ENCODE results near the gene GSKIP.

GSKIP gene

GRCh38 chr14:96354246-96354645 is 9.1 kb upstream of the GSKIP start:
- no peaks in the 10 kb centered on the region for H3K27me3 Mint-ChIP-seq (ENCODE audit: low read depth)
- no peak overlapping the region for H3K4me3 Mint-ChIP-seq
- no peaks in the 10 kb centered on the region for H3K4me1 Mint-ChIP-seq
- H3K27ac Mint-ChIP-seq = no peak overlapping the region
- TF ChIP-seq, protein P1, sequence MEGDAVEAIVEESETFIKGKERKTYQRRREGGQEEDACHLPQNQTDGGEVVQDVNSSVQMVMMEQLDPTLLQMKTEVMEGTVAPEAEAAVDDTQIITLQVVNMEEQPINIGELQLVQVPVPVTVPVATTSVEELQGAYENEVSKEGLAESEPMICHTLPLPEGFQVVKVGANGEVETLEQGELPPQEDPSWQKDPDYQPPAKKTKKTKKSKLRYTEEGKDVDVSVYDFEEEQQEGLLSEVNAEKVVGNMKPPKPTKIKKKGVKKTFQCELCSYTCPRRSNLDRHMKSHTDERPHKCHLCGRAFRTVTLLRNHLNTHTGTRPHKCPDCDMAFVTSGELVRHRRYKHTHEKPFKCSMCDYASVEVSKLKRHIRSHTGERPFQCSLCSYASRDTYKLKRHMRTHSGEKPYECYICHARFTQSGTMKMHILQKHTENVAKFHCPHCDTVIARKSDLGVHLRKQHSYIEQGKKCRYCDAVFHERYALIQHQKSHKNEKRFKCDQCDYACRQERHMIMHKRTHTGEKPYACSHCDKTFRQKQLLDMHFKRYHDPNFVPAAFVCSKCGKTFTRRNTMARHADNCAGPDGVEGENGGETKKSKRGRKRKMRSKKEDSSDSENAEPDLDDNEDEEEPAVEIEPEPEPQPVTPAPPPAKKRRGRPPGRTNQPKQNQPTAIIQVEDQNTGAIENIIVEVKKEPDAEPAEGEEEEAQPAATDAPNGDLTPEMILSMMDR (IDR thresholded peaks at IDR 0.05; ENCODE audit: unreplicated experiment in 3 of 3) = no peak
- no peaks in the 10 kb centered on the region for H3K9me3 Mint-ChIP-seq
- H3K36me3 Mint-ChIP-seq (ENCODE audit: low read depth) = peaks cover 13% of the 10 kb centered on the region

GRCh38 chr14:96357216-96357615 is 6.1 kb upstream of the GSKIP start:
- Mint-ChIP-seq H3K4me1 (peaks cover 27% of the 10 kb centered on the region), H3K27ac (no peak overlapping the region), H3K9me3 (no peaks in the 10 kb centered on the region), H3K27me3 (ENCODE audit: low read depth) (no peaks in the 10 kb centered on the region), H3K4me3 (no peak overlapping the region), H3K36me3 (ENCODE audit: low read depth) (peaks cover 13% of the 10 kb centered on the region)
- TF ChIP-seq, protein P1 (IDR thresholded peaks at IDR 0.05; ENCODE audit: unreplicated experiment in 3 of 3) = no peak

DNA sequence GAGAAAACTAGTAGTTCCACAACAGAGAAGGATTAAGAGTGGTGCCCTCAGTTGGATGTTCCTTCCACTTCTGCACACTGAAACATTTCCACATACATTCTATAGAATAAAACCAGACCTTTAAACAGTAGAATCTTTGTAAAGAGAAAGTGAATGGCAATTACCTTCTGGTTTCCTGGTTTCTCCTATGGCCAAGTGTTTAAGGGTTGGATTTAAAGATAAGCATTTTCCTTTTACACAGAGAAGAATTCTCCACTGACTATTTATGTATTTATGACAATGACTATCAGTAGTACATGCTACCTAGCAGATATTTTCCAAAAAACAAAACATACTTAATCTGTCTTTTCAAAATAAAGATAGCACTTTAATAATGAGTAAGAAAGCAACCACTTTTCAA is 3.4 kb upstream of the GSKIP start:
- H3K9me3 Mint-ChIP-seq = no peaks in the 10 kb centered on the region
- peak overlapping the region in 2 of 3 experiments; percentile 33 to 56 for H3K4me3 Mint-ChIP-seq
- H3K27me3 Mint-ChIP-seq (ENCODE audit: low read depth) = no peaks in the 10 kb centered on the region
- TF ChIP-seq, protein P1 (IDR thresholded peaks at IDR 0.05; ENCODE audit: unreplicated experiment in 3 of 3) = no peak
- H3K36me3 Mint-ChIP-seq (ENCODE audit: low read depth) = peaks cover 4% of the 10 kb centered on the region
- H3K27ac Mint-ChIP-seq = no peak overlapping the region
- peaks cover 41% of the 10 kb centered on the region for H3K4me1 Mint-ChIP-seq

DNA sequence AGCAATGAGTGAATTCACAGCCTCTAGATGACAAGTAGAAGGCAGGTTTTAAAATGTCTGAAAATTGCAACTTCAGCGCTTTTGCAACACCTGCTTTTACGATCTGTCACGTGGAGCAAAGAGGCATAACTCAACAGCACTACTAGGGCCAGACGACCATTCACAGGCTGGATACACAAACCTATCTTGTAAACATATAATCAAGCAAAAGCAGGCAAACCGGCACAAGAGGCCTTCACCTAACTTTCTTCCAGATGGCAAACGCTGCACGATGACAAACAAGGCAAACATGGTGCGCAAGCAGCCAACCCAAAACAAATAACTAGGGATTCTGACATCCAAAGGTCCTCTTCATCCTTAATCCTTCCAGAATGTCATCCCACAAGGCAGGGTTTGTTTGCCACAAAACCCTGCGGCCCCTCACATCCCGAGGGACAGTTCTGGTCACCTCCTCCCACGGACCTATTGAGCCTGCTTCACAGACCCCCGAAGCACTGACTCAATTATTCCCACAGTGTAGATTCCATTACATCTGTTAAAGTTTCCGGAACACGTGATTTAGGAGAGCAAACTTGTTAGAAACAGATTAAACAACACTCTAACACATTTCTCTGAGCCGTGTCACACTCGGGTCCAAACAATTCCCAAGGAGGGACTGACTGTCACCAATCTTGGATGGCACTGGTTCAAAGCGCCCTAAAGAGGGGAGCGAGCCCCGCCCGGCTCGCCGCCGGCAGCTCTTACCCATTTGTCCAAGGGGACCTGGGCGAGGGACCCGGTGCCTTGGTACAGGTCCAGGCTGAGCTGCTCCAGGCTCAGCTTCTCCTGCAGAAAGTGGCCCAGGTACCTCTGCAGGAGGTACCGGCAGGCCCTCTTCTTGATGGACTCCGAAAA is 1.0 kb upstream of the GSKIP start:
- Mint-ChIP-seq H3K36me3 (ENCODE audit: low read depth) (peaks cover under 1% of the 10 kb centered on the region), H3K4me1 (peaks cover 44% of the 10 kb centered on the region), H3K4me3 (peak overlapping the region; percentile 88 to 97 (median 95)), H3K27me3 (ENCODE audit: low read depth) (no peaks in the 10 kb centered on the region), H3K27ac (peak overlapping the region; percentile 58 to 90 (median 80)), H3K9me3 (no peaks in the 10 kb centered on the region)
- TF ChIP-seq, protein P1 (IDR thresholded peaks at IDR 0.05; ENCODE audit: unreplicated experiment in 3 of 3) = no peak

- Mint-ChIP-seq H3K9me3 (no peaks in the 10 kb centered on the region), H3K27me3 (ENCODE audit: low read depth) (no peaks in the 10 kb centered on the region), H3K27ac (peak overlapping the region; percentile 83 to 93 (median 92)), H3K4me1 (peaks cover 44% of the 10 kb centered on the region), H3K36me3 (ENCODE audit: low read depth) (peaks cover 10% of the 10 kb centered on the region), H3K4me3 (peak overlapping the region; percentile 94 to 95 (median 95))
- TF ChIP-seq, protein P1 (IDR thresholded peaks at IDR 0.05; ENCODE audit: unreplicated experiment in 3 of 3) = no peak
Observed at GRCh38 chr14:96363751-96364336, 518 bp downstream of the GSKIP start.

All from nephron (organoid).